ENCODE measurements around the gene TRERF1.

Gene TRERF1

DNA sequence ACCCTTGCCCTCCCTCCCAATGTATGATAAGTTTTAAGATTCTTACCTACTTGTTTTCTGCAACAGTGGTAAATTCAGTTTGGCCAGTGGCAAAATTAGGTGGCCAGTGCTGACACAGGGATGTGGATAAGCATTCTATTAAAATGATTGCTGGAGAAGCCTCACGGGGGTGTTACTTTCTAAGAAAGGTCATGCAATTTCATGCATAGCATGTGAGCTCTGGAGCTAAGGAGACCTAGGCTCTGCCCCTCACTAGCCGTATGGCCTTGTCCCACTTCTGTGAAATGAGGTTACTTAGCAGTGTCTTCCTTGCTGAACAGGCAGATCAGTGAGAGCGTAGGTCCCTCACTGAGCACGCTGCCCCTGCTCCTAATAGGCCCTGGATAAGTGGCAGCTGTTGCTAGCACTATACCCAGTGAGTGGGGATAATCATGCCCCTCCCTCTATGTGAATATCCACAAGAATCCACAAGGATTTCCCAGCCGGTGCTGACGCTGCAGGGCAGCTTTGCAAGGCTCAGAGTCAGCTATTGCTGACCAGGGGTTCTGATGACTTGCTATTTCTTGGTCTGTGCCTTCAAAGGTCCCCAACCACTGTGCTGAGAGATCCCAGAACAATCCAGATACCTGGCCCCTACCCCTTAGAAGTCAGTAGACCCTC, 147.5 kb downstream of the TRERF1 start:
- DNase-seq (ENCODE audit: low read depth) = no peak
- TF ChIP-seq, protein P1, sequence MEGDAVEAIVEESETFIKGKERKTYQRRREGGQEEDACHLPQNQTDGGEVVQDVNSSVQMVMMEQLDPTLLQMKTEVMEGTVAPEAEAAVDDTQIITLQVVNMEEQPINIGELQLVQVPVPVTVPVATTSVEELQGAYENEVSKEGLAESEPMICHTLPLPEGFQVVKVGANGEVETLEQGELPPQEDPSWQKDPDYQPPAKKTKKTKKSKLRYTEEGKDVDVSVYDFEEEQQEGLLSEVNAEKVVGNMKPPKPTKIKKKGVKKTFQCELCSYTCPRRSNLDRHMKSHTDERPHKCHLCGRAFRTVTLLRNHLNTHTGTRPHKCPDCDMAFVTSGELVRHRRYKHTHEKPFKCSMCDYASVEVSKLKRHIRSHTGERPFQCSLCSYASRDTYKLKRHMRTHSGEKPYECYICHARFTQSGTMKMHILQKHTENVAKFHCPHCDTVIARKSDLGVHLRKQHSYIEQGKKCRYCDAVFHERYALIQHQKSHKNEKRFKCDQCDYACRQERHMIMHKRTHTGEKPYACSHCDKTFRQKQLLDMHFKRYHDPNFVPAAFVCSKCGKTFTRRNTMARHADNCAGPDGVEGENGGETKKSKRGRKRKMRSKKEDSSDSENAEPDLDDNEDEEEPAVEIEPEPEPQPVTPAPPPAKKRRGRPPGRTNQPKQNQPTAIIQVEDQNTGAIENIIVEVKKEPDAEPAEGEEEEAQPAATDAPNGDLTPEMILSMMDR (conservative IDR thresholded peaks at IDR 0.05; ENCODE audit: low read depth, low read length) = no peak
- H3K4me3 ChIP-seq (ENCODE audit: low read depth, low read length) = no peak overlapping the region

DNA sequence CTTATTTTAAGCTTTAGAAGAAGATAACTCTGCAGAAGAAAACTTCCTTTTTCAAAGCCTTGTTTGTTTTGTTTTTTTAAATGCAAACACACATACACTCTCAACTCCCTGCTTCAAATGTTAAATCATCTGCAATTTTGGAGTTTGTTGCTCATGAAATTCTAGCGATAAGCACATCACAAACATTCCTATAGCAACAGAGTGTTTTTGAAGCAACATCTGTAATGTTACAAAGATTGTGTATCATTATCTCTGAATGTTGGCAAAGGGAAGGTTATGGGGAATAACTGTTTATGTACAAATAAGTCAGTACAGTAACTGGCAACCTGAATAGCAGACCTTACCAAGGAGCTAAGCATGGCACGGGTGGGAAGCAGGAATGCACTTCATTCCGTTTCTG, 149.3 kb downstream of the TRERF1 start:
- DNase-seq (ENCODE audit: low read depth) = peak; percentile 22
- TF ChIP-seq, protein P1 (conservative IDR thresholded peaks at IDR 0.05; ENCODE audit: low read depth, low read length) = no peak
- H3K4me3 ChIP-seq (ENCODE audit: low read depth, low read length) = no peak overlapping the region

- TF ChIP-seq, protein P1 (conservative IDR thresholded peaks at IDR 0.05; ENCODE audit: low read depth, low read length) = no peak
- no peak overlapping the region for H3K4me3 ChIP-seq (ENCODE audit: low read depth, low read length)
- DNase-seq (ENCODE audit: low read depth) = no peak
These were observed 149.7 kb downstream of the TRERF1 start for GRCh38 chr6:42301986-42302385.

DNA sequence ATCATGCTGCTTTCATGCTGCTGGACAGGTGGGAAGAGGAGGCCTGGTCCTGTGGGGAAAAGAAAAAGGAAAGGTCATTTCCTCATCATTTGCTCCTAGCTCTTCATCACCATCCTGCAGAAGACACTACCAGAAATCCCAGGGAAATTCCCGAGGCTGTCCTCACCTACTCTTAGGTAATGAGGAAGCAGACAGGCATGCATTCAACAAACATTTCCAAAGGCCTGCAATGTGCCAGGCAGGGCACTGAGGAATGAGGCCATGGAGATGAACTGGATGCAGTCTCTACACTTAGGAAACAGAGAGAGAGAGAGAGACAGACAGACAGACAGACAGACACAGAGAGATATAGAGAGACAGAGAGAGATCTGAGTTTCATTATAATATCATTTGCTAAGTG, 151.0 kb downstream of the TRERF1 start:
- H3K4me3 ChIP-seq (ENCODE audit: low read depth, low read length) = no peak overlapping the region
- no peak for DNase-seq (ENCODE audit: low read depth)
- TF ChIP-seq, protein P1 (conservative IDR thresholded peaks at IDR 0.05; ENCODE audit: low read depth, low read length) = no peak

- no peak for DNase-seq (ENCODE audit: low read depth)
- TF ChIP-seq, protein P1 (conservative IDR thresholded peaks at IDR 0.05; ENCODE audit: low read depth, low read length) = no peak
- no peak overlapping the region for H3K4me3 ChIP-seq (ENCODE audit: low read depth, low read length)
These were observed 151.5 kb downstream of the TRERF1 start for GRCh38 chr6:42300185-42300584.

DNA sequence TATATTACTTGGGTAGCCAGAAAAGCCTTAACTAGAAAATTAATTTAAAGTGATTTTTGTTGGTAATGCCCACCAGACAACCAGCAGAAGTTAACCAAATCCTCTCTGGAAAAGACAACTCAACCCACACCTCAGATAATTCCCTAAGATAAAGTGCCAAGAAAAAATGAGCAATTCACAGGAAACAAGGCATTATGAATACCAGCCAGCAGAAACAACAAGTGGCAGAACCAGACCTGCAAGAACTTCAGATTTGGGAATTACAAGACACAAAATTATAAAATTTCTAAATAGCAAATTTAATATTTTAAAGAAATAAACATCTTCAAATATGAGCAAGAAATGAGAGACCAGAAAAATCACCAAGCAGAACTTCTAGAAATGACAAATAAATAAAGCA, 154.1 kb downstream of the TRERF1 start:
- TF ChIP-seq, protein P1 (conservative IDR thresholded peaks at IDR 0.05; ENCODE audit: low read depth, low read length) = no peak
- DNase-seq (ENCODE audit: low read depth) = no peak
- no peak overlapping the region for H3K4me3 ChIP-seq (ENCODE audit: low read depth, low read length)

DNA sequence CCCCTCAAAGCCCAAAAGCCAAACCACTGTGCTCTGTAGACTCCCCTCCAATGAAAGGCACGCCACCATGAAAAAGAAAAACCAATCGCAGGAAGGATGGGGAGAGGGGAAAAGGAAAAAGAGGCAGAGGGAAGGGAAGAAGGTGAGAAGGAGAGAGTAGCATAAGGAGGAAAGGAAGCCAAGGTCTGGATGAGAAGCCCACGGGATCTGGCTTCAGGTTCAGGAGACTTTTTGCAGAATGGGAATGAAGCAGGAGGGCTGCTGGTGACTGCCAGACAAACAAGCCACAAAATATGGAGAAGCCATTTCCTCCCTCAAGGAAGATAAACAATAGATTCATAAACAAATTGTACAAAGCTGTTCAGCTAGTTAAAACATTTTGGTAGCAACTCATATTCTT, 155.1 kb downstream of the TRERF1 start:
- DNase-seq (ENCODE audit: low read depth) = no peak
- H3K4me3 ChIP-seq (ENCODE audit: low read depth, low read length) = no peak overlapping the region

More for the DNA sequence above, 155.1 kb downstream of the TRERF1 start:
- TF ChIP-seq, protein P1 (conservative IDR thresholded peaks at IDR 0.05; ENCODE audit: low read depth, low read length) = no peak

Measured in choroid plexus epithelial cell (primary cell).